HepG2 (cell line): ENCODE results near the gene PRSS53. TPM values are rescaled to one million over a fixed set of nuclear protein-coding genes. Genes with fewer than 3 reads are reported as not detected.

ENCODE experiments used
- ASH2L ChIP-seq: fragments of 300-600, 200-600 bp; sonication (generic); IDR thresholded peaks from 2 replicates; pipeline ENCODE4 v1.7.0; 2017; ENCODE audit warnings: low read depth, mild to moderate bottlenecking, moderate library complexity, mixed read lengths, low read length; ENCODE audit not compliant: insufficient read length
- CBX2 ChIP-seq, 2 experiments: fragments of 200-600 bp in 1 of 2; sonication (generic); formaldehyde crosslinking in 1 of 2; IDR thresholded peaks; 2 replicates each; pipeline versions ENCODE4 v1.7.0 to v1.8.1; 2018 to 2022; ENCODE audit warnings: low read depth in 2 of 2, low read length in 1 of 2, mild to moderate bottlenecking in 1 of 2, missing genetic modification reagents in 1 of 2
- CENPT ChIP-seq: sonication (generic); formaldehyde crosslinking; IDR thresholded peaks from 2 replicates; pipeline ENCODE4 v1.8.0; 2022; ENCODE audit warnings: low read depth, mild to moderate bottlenecking, moderate library complexity, missing genetic modification reagents
- DRAP1 ChIP-seq: IDR thresholded peaks from 2 replicates; pipeline ENCODE4 v1.6.1; 2016; ENCODE audit warnings: missing genetic modification reagents, missing compliant biosample characterization
- FOXP4 ChIP-seq: sonication (generic); formaldehyde crosslinking; IDR thresholded peaks from 2 replicates; pipeline ENCODE4 v1.4.0; 2020; ENCODE audit warnings: missing genetic modification reagents
- GTF2F1 ChIP-seq: fragments of 150-350 bp; IDR thresholded peaks from 2 replicates; pipeline ENCODE4 v1.6.1; 2014; ENCODE audit warnings: low read length
- HNRNPL ChIP-seq: fragments of 200-400 bp; formaldehyde crosslinking; IDR thresholded peaks from 2 replicates; pipeline ENCODE4 v1.6.1; 2017; ENCODE audit warnings: mild to moderate bottlenecking, low read depth, low read length
- MIXL1 ChIP-seq: IDR thresholded peaks from 2 replicates; pipeline ENCODE4 v1.6.1; 2016
- NFYC ChIP-seq: IDR thresholded peaks from 2 replicates; pipeline ENCODE4 v1.6.1; 2016; ENCODE audit warnings: missing genetic modification reagents, missing compliant biosample characterization
- PAXIP1 ChIP-seq: sonication (generic); formaldehyde crosslinking; conservative IDR thresholded peaks from 2 replicates; pipeline ENCODE4 v1.4.0; 2020; ENCODE audit warnings: mild to moderate bottlenecking, missing genetic modification reagents, moderate library complexity
- RNF219 ChIP-seq: sonication (generic); formaldehyde crosslinking; IDR thresholded peaks from 2 replicates; pipeline ENCODE4 v1.5.0; 2020; ENCODE audit warnings: mild to moderate bottlenecking, missing genetic modification reagents
- SP4 ChIP-seq: sonication (generic); formaldehyde crosslinking; IDR thresholded peaks from 2 replicates; pipeline ENCODE4 v1.8.1; 2023; ENCODE audit warnings: mild to moderate bottlenecking, missing genetic modification reagents
- TIGD3 ChIP-seq: sonication (generic); formaldehyde crosslinking; IDR thresholded peaks from 2 replicates; pipeline ENCODE4 v1.5.1; 2020; ENCODE audit warnings: mild to moderate bottlenecking, missing genetic modification reagents, borderline replicate concordance
- ZBTB25 ChIP-seq: IDR thresholded peaks from 2 replicates; pipeline ENCODE4 v1.6.1; 2018; ENCODE audit warnings: missing genetic modification reagents
- ZNF33A ChIP-seq: sonication (generic); formaldehyde crosslinking; IDR thresholded peaks from 2 replicates; pipeline ENCODE4 v1.5.1; 2020; ENCODE audit warnings: missing genetic modification reagents, mild to moderate bottlenecking, moderate library complexity, borderline replicate concordance
- ZNF607 ChIP-seq: sonication (generic); formaldehyde crosslinking; IDR thresholded peaks from 2 replicates; pipeline ENCODE4 v1.5.1; 2020; ENCODE audit warnings: missing genetic modification reagents, mild to moderate bottlenecking, borderline replicate concordance
- ZNF768 ChIP-seq: sonication (generic); formaldehyde crosslinking; IDR thresholded peaks from 2 replicates; pipeline ENCODE4 v1.4.0; 2020; ENCODE audit warnings: missing genetic modification reagents
- ZNF777 ChIP-seq: sonication (generic); formaldehyde crosslinking; IDR thresholded peaks from 2 replicates; pipeline ENCODE4 v1.4.0; 2020; ENCODE audit warnings: missing genetic modification reagents
- polyA plus RNA-seq, 8 experiments: library from polyadenylated mRNA; depleted of rRNA in 3 of 8; stranded (reverse) in 7 of 8; unstranded in 1 of 8; fragments of >200 nt; fragmentation: Illumina TruSeq in 4 of 8; extraction: Trizol in 4 of 8; gene quantifications; 2 replicates each; pipeline versions ENCODE4 v1.2.1 to v1.2.3, GENCODE V29; 2011 to 2016; ENCODE audit warnings: low read depth in 4 of 8, missing spikeins in 1 of 8, mixed read lengths in 1 of 8; ENCODE audit not compliant: insufficient read depth in 1 of 8
- total RNA-seq, 5 experiments: library from RNA; depleted of rRNA; stranded (reverse); fragments of >200 nt; fragmentation: Illumina TruSeq; extraction: Trizol; gene quantifications; 2 replicates each; pipeline ENCODE4 v1.2.3, GENCODE V29; 2016; ENCODE audit warnings: low read depth in 1 of 5

PRSS53 gene
- total and polyA plus RNA-seq, 2 of the 13 experiments (the other 11 are each of a cell fraction or from before 2014, with no cell fraction given) = 2.2 to 7.4 TPM

GRCh38 chr16:31094424-31095120, 5.8 kb upstream of the PRSS53 start, which contains the start of gene VKORC1 (continued):
- TF ChIP-seq FOXP4 (CRISPR knock-in tag) (peak; percentile 72), HNRNPL (no peak), ZNF768 (CRISPR knock-in tag) (peak; percentile 74; the same call in 1 of the 2 replicates), ZNF33A (CRISPR knock-in tag) (no peak), ZBTB25 (CRISPR knock-in tag) (peak; percentile 66; the same call in 1 of the 2 replicates), TIGD3 (CRISPR knock-in tag) (no peak), RNF219 (no peak), GTF2F1 (no peak), MIXL1 (CRISPR knock-in tag) (peak; percentile 70), ZNF777 (peak; percentile 59), NFYC (peak; percentile 85), CENPT (CRISPR knock-in tag) (peak; percentile 64; the same call in 1 of the 2 replicates), PAXIP1 (CRISPR knock-in tag) (peak; percentile 61), CBX2 (IDR thresholded peaks at IDR 0.05; ENCODE audit: low read depth, low read length) (no peak), CBX2 (CRISPR knock-in tag; IDR thresholded peaks at IDR 0.05; ENCODE audit: low read depth) (no peak; the same call in 1 of the 2 replicates), ZNF607 (CRISPR knock-in tag) (peak; percentile 81), ASH2L (peak; percentile 47), SP4 (CRISPR knock-in tag) (peak; percentile 82), DRAP1 (CRISPR knock-in tag) (peak; percentile 94)
